Activated naive CD4-positive, alpha-beta T cell treated with anti-CD3 and anti-CD28 coated beads for 36 hours (primary cell): ENCODE results near the gene COMMD9. TPM values are rescaled to one million over a fixed set of nuclear protein-coding genes. Genes with fewer than 3 reads are reported as not detected.

Experiments
- CTCF ChIA-PET: fragments of 350-600 bp; sonication (Branson Sonifier 250); formaldehyde crosslinking; loops from one replicate; lab custom pipeline; 2021; ENCODE audit warnings: antibody characterized with exemption; lab: Charles Lee
- DNase-seq: peaks from one replicate; pipeline ENCODE4 v3.0.0-alpha.2; 2020
- H3K27ac Mint-ChIP-seq: one replicate; pipeline ENCODE4 v1.8.0; 2021; ENCODE audit warnings: mild to moderate bottlenecking, mixed read lengths
- H3K27me3 Mint-ChIP-seq: one replicate; pipeline ENCODE4 v1.8.0; 2021; ENCODE audit warnings: low read depth, mixed read lengths
- H3K36me3 Mint-ChIP-seq: one replicate; pipeline ENCODE4 v1.8.0; 2021; ENCODE audit warnings: low read depth, mixed read lengths
- H3K4me1 Mint-ChIP-seq: one replicate; pipeline ENCODE4 v1.8.0; 2021; ENCODE audit warnings: low read depth, mixed read lengths
- H3K4me3 Mint-ChIP-seq: one replicate; pipeline ENCODE4 v1.8.0; 2021; ENCODE audit warnings: mild to moderate bottlenecking, moderate library complexity, mixed read lengths
- H3K9me3 Mint-ChIP-seq: one replicate; pipeline ENCODE4 v1.8.0; 2021; ENCODE audit warnings: mixed read lengths
- intact Hi-C: fragments of 100-400 bp; cut with micrococcal nuclease; formaldehyde crosslinking; loops from one replicate; pipeline ENCODE4 v1.15.1; 2023
- total RNA-seq, 2 experiments: library from RNA; stranded (reverse); gene quantifications; one replicate each; pipeline ENCODE4 v1.2.3, GENCODE V29; 2021

COMMD9 gene
- total RNA-seq, 2 experiments from 2014 or later: 28.9 to 30.9 TPM

- Mint-ChIP-seq H3K4me1 (peaks cover 24% of the 10 kb centered on the region), H3K27ac (no peak overlapping the region), H3K27me3 (no peaks in the 10 kb centered on the region), H3K4me3 (no peak overlapping the region), H3K9me3 (no peaks in the 10 kb centered on the region), H3K36me3 (no peaks in the 10 kb centered on the region)
- CTCF ChIA-PET: interaction anchor here (0.5 to 6.4 kb wide), 30 partner anchors 9 to 455 kb away, joined by 3 to 109 read pairs (median 4); partner anchors contain the start of gene TRAF6
- intact Hi-C loops: loop anchor here (1.0 kb wide), 5 partner anchors 186 to 455 kb away; no protein-coding TSS in a partner anchor
- DNase-seq: peak; percentile 29
Measured at GRCh38 chr11:36292311-36292722, 3.1 kb upstream of the COMMD9 start.

DNA sequence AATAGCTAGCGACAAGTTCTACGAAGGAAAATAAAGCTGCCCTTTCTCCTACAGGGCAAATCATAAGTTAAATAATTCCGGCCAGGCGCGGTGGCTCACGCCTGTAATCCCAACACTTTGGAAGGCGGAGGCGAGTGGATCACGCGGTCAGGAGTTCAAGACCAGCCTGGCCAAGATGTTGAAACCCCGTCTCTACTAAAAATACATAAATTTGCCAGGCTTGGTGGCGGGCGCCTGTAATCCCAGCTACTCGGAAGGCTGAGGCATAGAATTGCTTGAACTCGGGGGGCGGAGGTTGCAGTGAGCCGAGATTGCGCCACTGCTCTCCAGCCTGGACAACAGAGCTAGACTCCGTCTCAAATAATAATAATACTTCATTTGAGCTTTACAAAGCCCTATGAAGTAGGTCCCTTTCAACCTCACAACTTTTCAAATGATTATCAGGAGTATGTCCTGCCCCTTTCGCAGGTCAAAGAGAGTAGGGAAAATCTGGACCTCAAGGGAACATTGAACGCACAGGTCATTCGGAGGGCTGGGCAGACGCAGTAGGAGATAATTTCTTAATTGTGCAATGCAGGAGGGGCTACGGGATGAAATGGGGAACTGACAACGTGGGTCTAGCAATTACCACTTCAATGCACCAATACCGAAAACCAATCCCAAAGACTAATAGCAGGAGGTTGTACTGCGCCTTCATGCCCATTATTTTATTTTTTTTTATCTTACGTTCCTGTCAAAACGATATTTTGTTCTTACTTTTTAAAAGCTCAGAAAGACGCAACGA is 590 bp downstream of the COMMD9 start:
- peak overlapping the region; percentile 91 for H3K4me3 Mint-ChIP-seq
- no peak for DNase-seq

DNA sequence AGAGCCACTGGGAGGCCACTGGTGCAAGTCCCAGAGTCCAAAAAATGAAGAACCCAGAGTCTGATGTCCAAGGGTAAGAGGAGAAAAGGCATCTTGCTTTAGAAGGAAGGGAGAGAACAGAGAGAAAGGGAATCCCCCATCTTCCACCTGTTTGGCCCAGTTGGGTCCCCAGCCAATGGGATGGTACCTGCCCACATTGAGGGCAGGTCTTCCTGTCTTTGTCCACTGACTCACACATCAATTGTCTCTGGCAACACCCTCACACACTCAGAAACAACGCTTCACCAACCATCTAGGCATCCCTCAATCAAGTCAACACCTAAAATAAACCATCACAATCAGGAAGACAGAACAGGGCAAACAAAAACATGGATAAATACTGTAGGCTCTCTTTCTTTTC is 6.3 kb downstream of the COMMD9 start:
- peaks cover 22% of the 10 kb centered on the region for H3K4me1 Mint-ChIP-seq
- peaks cover 8% of the 10 kb centered on the region for H3K9me3 Mint-ChIP-seq
- DNase-seq: no peak
- CTCF ChIA-PET: interaction anchor here (1.7 kb wide), 1 partner anchor 210 kb away, joined by 6 read pairs; no protein-coding TSS in a partner anchor
- H3K4me3 Mint-ChIP-seq: no peak overlapping the region
- H3K36me3 Mint-ChIP-seq: peaks cover 3% of the 10 kb centered on the region
- H3K27me3 Mint-ChIP-seq: no peaks in the 10 kb centered on the region
- intact Hi-C loops: no loop called here
- no peak overlapping the region for H3K27ac Mint-ChIP-seq

More for the DNA sequence above, 590 bp downstream of the COMMD9 start:
- CTCF ChIA-PET: interaction anchor here (0.6 to 6.4 kb wide), 8 partner anchors 16 to 466 kb away, joined by 3 to 109 read pairs (median 4); no protein-coding TSS in a partner anchor
- peaks cover 39% of the 10 kb centered on the region for H3K4me1 Mint-ChIP-seq
- H3K9me3 Mint-ChIP-seq: no peaks in the 10 kb centered on the region
- intact Hi-C loops: loop anchor here (1.0 kb wide), 4 partner anchors 55 to 626 kb away; partner anchors contain the start of genes TRAF6 and TRIM44
- no peaks in the 10 kb centered on the region for H3K27me3 Mint-ChIP-seq
- no peaks in the 10 kb centered on the region for H3K36me3 Mint-ChIP-seq
- H3K27ac Mint-ChIP-seq: no peak overlapping the region

DNA sequence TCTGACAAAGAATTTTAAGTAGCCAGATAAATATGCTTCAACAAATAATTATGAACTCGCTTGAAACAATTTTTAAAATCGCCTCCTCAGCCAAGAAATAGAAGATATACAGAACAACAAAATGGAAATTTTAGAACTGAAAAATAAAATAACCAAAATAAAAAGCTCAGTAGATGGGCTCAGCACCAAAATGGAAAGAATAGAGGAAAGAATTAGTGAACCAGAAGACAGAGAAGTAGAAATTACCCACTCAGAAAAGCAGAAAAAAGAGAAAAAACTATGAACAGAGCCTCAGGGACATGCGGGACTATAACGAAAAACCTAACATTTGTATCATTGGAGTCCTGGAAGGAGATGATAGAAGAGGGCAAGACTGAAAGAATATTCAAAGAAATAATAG is 7.4 kb downstream of the COMMD9 start:
- peaks cover 4% of the 10 kb centered on the region for H3K36me3 Mint-ChIP-seq
- CTCF ChIA-PET: interaction anchor here (0.6 to 1.7 kb wide), 2 partner anchors 192 to 211 kb away, joined by 5 to 6 read pairs; no protein-coding TSS in a partner anchor
- DNase-seq: no peak

GRCh38 chr11:36280531-36280930 is 8.7 kb downstream of the COMMD9 start:
- no peak overlapping the region for H3K4me3 Mint-ChIP-seq
- CTCF ChIA-PET: interaction anchor here (0.6 to 1.3 kb wide), 3 partner anchors 12 to 467 kb away, joined by 3 to 9 read pairs (median 4); no protein-coding TSS in a partner anchor
- peaks cover 13% of the 10 kb centered on the region for H3K4me1 Mint-ChIP-seq
- peaks cover 8% of the 10 kb centered on the region for H3K9me3 Mint-ChIP-seq
- peaks cover 5% of the 10 kb centered on the region for H3K36me3 Mint-ChIP-seq
- H3K27ac Mint-ChIP-seq: no peak overlapping the region
- no peak for DNase-seq
- intact Hi-C loops: no loop called here
- no peaks in the 10 kb centered on the region for H3K27me3 Mint-ChIP-seq

More for the DNA sequence above, 7.4 kb downstream of the COMMD9 start:
- Mint-ChIP-seq H3K27ac (no peak overlapping the region), H3K4me3 (no peak overlapping the region), H3K27me3 (no peaks in the 10 kb centered on the region), H3K4me1 (peaks cover 17% of the 10 kb centered on the region), H3K9me3 (peaks cover 8% of the 10 kb centered on the region)
- intact Hi-C loops: no loop called here

DNA sequence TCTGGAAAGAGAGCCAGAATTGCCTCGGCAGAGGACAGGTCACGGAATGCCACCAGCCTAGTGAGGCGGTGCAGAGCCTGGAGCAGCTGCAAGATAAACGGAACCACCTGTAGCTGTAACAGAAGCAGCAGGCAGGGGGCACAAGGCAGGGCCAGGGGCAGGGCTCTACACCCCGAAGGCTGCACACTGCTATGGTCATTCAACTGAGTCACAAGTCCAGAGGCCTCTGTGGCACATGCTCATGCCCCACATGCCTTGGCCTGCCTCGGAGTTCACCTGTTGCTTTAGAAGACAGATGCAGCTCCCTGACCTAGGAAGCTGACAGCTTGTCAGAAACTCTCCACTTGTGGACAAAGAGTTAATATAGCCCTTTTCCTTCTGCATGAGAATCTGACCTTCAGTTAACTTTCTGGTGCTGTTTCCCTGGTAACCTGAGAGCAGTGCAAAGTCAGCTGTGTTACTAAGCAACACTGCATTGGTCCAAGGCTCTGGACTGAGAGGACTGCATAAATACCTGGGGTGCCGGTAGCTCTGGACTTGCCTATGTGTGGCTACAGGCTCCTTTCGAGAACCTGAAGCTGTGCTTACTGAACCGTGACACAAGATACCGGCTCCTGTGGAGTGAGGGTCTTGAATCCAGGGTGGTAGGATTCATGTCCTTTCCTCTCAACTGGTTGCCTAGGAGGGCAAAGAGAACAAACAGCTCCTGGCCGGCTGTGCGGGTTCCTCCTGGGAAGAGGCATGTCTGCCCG is 10.5 kb downstream of the COMMD9 start:
- CTCF ChIA-PET: interaction anchor here (1.0 to 1.8 kb wide), 2 partner anchors 9 to 12 kb away, joined by 3 to 6 read pairs; no protein-coding TSS in a partner anchor
- peaks cover 10% of the 10 kb centered on the region for H3K9me3 Mint-ChIP-seq
- no peak for DNase-seq
- no peaks in the 10 kb centered on the region for H3K27me3 Mint-ChIP-seq
- intact Hi-C loops: no loop called here
- peaks cover 2% of the 10 kb centered on the region for H3K4me1 Mint-ChIP-seq
- H3K4me3 Mint-ChIP-seq: no peak overlapping the region
- peaks cover 18% of the 10 kb centered on the region for H3K36me3 Mint-ChIP-seq
- no peak overlapping the region for H3K27ac Mint-ChIP-seq

GRCh38 chr11:36274414-36274813 is 14.8 kb downstream of the COMMD9 start:
- Mint-ChIP-seq H3K9me3 (peaks cover 3% of the 10 kb centered on the region), H3K27me3 (no peaks in the 10 kb centered on the region), H3K4me1 (no peaks in the 10 kb centered on the region), H3K36me3 (peaks cover 32% of the 10 kb centered on the region), H3K27ac (no peak overlapping the region), H3K4me3 (no peak overlapping the region)
- intact Hi-C loops: no loop called here
- DNase-seq: no peak
- CTCF ChIA-PET: interaction anchor here (0.6 to 2.9 kb wide), 4 partner anchors 8 to 439 kb away, joined by 3 to 13 read pairs (median 4); no protein-coding TSS in a partner anchor

- Mint-ChIP-seq H3K27me3 (no peaks in the 10 kb centered on the region), H3K9me3 (peaks cover 3% of the 10 kb centered on the region), H3K4me1 (no peaks in the 10 kb centered on the region), H3K36me3 (peaks cover 32% of the 10 kb centered on the region), H3K4me3 (no peak overlapping the region), H3K27ac (no peak overlapping the region)
- CTCF ChIA-PET: interaction anchor here (0.5 to 1.5 kb wide), 6 partner anchors 16 to 650 kb away, joined by 3 to 4 read pairs (median 3); partner anchors contain the start of gene COMMD9
- no peak for DNase-seq
- intact Hi-C loops: no loop called here
Measured at GRCh38 chr11:36273110-36273509, 16.1 kb downstream of the COMMD9 start.

GRCh38 chr11:36271794-36272407 is 17.3 kb downstream of the COMMD9 start:
- Mint-ChIP-seq H3K27me3 (no peaks in the 10 kb centered on the region), H3K9me3 (peaks cover 3% of the 10 kb centered on the region), H3K36me3 (peaks cover 31% of the 10 kb centered on the region), H3K4me3 (no peak overlapping the region), H3K4me1 (no peaks in the 10 kb centered on the region), H3K27ac (no peak overlapping the region)
- no peak for DNase-seq
- intact Hi-C loops: no loop called here
- CTCF ChIA-PET: interaction anchor here (0.7 to 1.2 kb wide), 2 partner anchors 12 to 21 kb away, joined by 3 read pairs; no protein-coding TSS in a partner anchor

GRCh38 chr11:36270701-36271100 is 18.5 kb downstream of the COMMD9 start:
- CTCF ChIA-PET: interaction anchor here (1.2 kb wide), 1 partner anchor 8 kb away, joined by 3 read pairs; no protein-coding TSS in a partner anchor
- no peak overlapping the region for H3K4me3 Mint-ChIP-seq
- H3K27ac Mint-ChIP-seq: no peak overlapping the region
- DNase-seq: no peak
- no peaks in the 10 kb centered on the region for H3K4me1 Mint-ChIP-seq
- no peaks in the 10 kb centered on the region for H3K27me3 Mint-ChIP-seq
- intact Hi-C loops: no loop called here
- peaks cover 30% of the 10 kb centered on the region for H3K36me3 Mint-ChIP-seq
- peaks cover 3% of the 10 kb centered on the region for H3K9me3 Mint-ChIP-seq

GRCh38 chr11:36268337-36268985 is 20.8 kb downstream of the COMMD9 start:
- Mint-ChIP-seq H3K4me3 (no peak overlapping the region), H3K27me3 (no peaks in the 10 kb centered on the region), H3K9me3 (no peaks in the 10 kb centered on the region), H3K4me1 (no peaks in the 10 kb centered on the region), H3K36me3 (peaks cover 15% of the 10 kb centered on the region), H3K27ac (no peak overlapping the region)
- intact Hi-C loops: loop anchor here (10.0 kb wide), 1 partner anchor 1274 kb away; no protein-coding TSS in a partner anchor
- DNase-seq: no peak
- CTCF ChIA-PET: interaction anchor here (0.8 to 4.6 kb wide), 9 partner anchors 11 to 654 kb away, joined by 3 to 37 read pairs (median 5); no protein-coding TSS in a partner anchor
